A549 (cell line): ENCODE data around the gene MAP3K4. TPM values are rescaled to one million over a fixed set of nuclear protein-coding genes. Genes with fewer than 3 reads are reported as not detected.

ENCODE experiments used
- ATAC-seq, 2 experiments: fragments of 200-7000 bp in 1 of 2; fragments of >200 bp in 1 of 2; cut with Nextera tagmentation in 1 of 2; cut with Tn5 transposase in 1 of 2; 3 replicates each; pipeline versions ENCODE4 v1.8.0 to v1.9.1; 2018 to 2020; ENCODE audit warnings: mild to moderate bottlenecking in 1 of 2, moderate library complexity in 1 of 2
- CTCF ChIA-PET: fragments of 300-600 bp; sonication (Branson Sonifier 250); formaldehyde crosslinking; extraction: SDS; loops from one replicate; lab custom pipeline; 2021; ENCODE audit warnings: antibody characterized with exemption, inconsistent platforms; lab: Yijun Ruan, JAX
- POLR2A ChIA-PET: fragments of 350-600 bp; formaldehyde crosslinking; extraction: SDS; loops from one replicate; lab custom pipeline; 2021; ENCODE audit warnings: antibody characterized with exemption, inconsistent platforms; lab: Yijun Ruan, JAX
- DNase-seq, 2 experiments: peaks; one replicate each; pipeline versions ENCODE4 v3.0.0 to v3.0.0-alpha.2; 2011 to 2016; ENCODE audit warnings: low read depth in 1 of 2, low spot score in 1 of 2
- FAIRE-seq: peaks from 2 replicates; lab custom pipeline; 2011; peaks lifted over from hg19 to GRCh38; lab: Jason Lieb, UNC
- H3K27ac ChIP-seq, 2 experiments: fragments of >200 bp; sonication (Bioruptor Twin); formaldehyde crosslinking; 3 replicates each; pipeline ENCODE4 v1.5.1; 2016 to 2017
- H3K4me1 ChIP-seq: fragments of >200 bp; sonication (Bioruptor Twin); formaldehyde crosslinking; 3 replicates; pipeline ENCODE4 v1.6.1; 2016
- H3K4me2 ChIP-seq: fragments of >200 bp; sonication (Bioruptor Twin); formaldehyde crosslinking; 3 replicates; pipeline ENCODE4 v1.6.1; 2016
- H3K4me3 ChIP-seq: fragments of >200 bp; sonication (Bioruptor Twin); formaldehyde crosslinking; 3 replicates; pipeline ENCODE4 v1.5.1; 2016
- H3K9me3 ChIP-seq: fragments of >200 bp; sonication (Bioruptor Twin); formaldehyde crosslinking; 3 replicates; pipeline ENCODE4 v1.6.1; 2016
- BCL3 ChIP-seq: fragments of >200 bp; sonication (Bioruptor Twin); formaldehyde crosslinking; IDR thresholded peaks from 3 replicates; pipeline ENCODE4 v1.6.1; 2016
- CBX2 ChIP-seq: fragments of 200-600 bp; sonication (generic); IDR thresholded peaks from 2 replicates; pipeline ENCODE4 v1.6.1; 2016; ENCODE audit warnings: low read depth, mild to moderate bottlenecking, borderline replicate concordance
- CBX8 ChIP-seq: fragments of 200-600 bp; sonication (generic); IDR thresholded peaks from 2 replicates; pipeline ENCODE4 v1.6.1; 2016
- CTCF ChIP-seq: fragments of >200 bp; sonication (Bioruptor Twin); formaldehyde crosslinking; IDR thresholded peaks from 3 replicates; pipeline ENCODE4 v1.5.1; 2016
- ELK1 ChIP-seq: fragments of 150-350 bp; IDR thresholded peaks from 2 replicates; pipeline ENCODE4 v1.6.1; 2014; ENCODE audit warnings: low read depth, mild to moderate bottlenecking, low read length
- GATA3 ChIP-seq: IDR thresholded peaks from 2 replicates; pipeline ENCODE4 v1.6.1; 2012; ENCODE audit warnings: borderline replicate concordance
- HDAC2 ChIP-seq: fragments of 200-600 bp; sonication (generic); IDR thresholded peaks from 2 replicates; pipeline ENCODE4 v1.6.1; 2016
- HES2 ChIP-seq: fragments of >200 bp; sonication (Bioruptor Twin); formaldehyde crosslinking; IDR thresholded peaks from 2 replicates; pipeline ENCODE4 v1.6.1; 2016
- HEYL ChIP-seq: fragments of 250-450 bp; sonication (Bioruptor Pico); IDR thresholded peaks from 2 replicates; pipeline ENCODE4 v1.8.0; 2021; ENCODE audit warnings: mild to moderate bottlenecking, moderate library complexity
- JUNB ChIP-seq: fragments of >200 bp; sonication (Bioruptor Twin); formaldehyde crosslinking; IDR thresholded peaks from 2 replicates; pipeline ENCODE4 v1.6.1; 2016
- MAFK ChIP-seq: fragments of 450-650 bp; IDR thresholded peaks from 2 replicates; pipeline ENCODE4 v1.6.1; 2014; ENCODE audit not compliant: partially characterized antibody
- MYC ChIP-seq: IDR thresholded peaks from 2 replicates; pipeline ENCODE4 v1.6.1; 2012; ENCODE audit warnings: mild to moderate bottlenecking, inconsistent platforms, low read length, improper control_type of control experiment, borderline replicate concordance
- NR3C1 ChIP-seq: fragments of >200 bp; sonication (Bioruptor Twin); formaldehyde crosslinking; IDR thresholded peaks from 3 replicates; pipeline ENCODE4 v1.6.1; 2017
- PHF8 ChIP-seq: fragments of 200-600 bp; sonication (generic); IDR thresholded peaks from 2 replicates; pipeline ENCODE4 v1.6.1; 2016; ENCODE audit warnings: low read depth, mild to moderate bottlenecking, antibody characterized with exemption, moderate library complexity, borderline replicate concordance
- RAD21 ChIP-seq, 2 experiments: fragments of >200 bp in 1 of 2; sonication (Bioruptor Twin) in 1 of 2; formaldehyde crosslinking in 1 of 2; IDR thresholded peaks in 1 of 2; conservative IDR thresholded peaks in 1 of 2; 2 replicates in 1 of 2; 3 replicates in 1 of 2; pipeline ENCODE4 v1.6.1; 2012 to 2018; ENCODE audit warnings: inconsistent platforms in 1 of 2
- RNF2 ChIP-seq: fragments of 200-600 bp; sonication (generic); IDR thresholded peaks from 2 replicates; pipeline ENCODE4 v1.6.1; 2016; ENCODE audit warnings: low read depth, mild to moderate bottlenecking, antibody characterized with exemption, moderate library complexity, borderline replicate concordance
- SMC3 ChIP-seq: fragments of >200 bp; sonication (Bioruptor Twin); formaldehyde crosslinking; IDR thresholded peaks from 3 replicates; pipeline ENCODE4 v1.6.1; 2018; ENCODE audit warnings: inconsistent platforms
- ZC3H11A ChIP-seq: fragments of 450-650 bp; IDR thresholded peaks from 2 replicates; pipeline ENCODE4 v1.6.1; 2014; ENCODE audit warnings: antibody characterized with exemption, mild to moderate bottlenecking
- ZSCAN20 ChIP-seq: fragments of 250-450 bp; sonication (Bioruptor Pico); IDR thresholded peaks from 2 replicates; pipeline ENCODE4 v1.8.0; 2022; ENCODE audit warnings: mild to moderate bottlenecking, moderate library complexity
- WGBS: methylation state at CpG from one replicate; pipeline ENCODE4 v1.1.6; 2017; ENCODE audit errors: missing lambda C conversion rate; 5-methylcytosine and 5-hydroxymethylcytosine counted together
- polyA plus RNA-seq, 4 experiments: library from polyadenylated mRNA; depleted of rRNA in 3 of 4; stranded (reverse); fragments of >200 nt; fragmentation: RNase III in 1 of 4; extraction: RNeasy Plus Mini Kit Qiagen cat#74134 plus additional on column Dnase treatment in 1 of 4; gene quantifications; 2 replicates in 3 of 4; 3 replicates in 1 of 4; pipeline ENCODE4 v1.2.3, GENCODE V29; 2011 to 2017

MAP3K4 gene
- polyA plus RNA-seq, 2 of the 4 experiments (the other 2 are of a cell fraction) = 7.3 to 13.4 TPM

GRCh38 chr6:161152907-161153662, 161.5 kb downstream of the MAP3K4 start:
- 76% methylated on average over 6 of the region's 18 CpGs for WGBS
- peak in 1 of 2 experiments; percentile 6 for DNase-seq
- H3K9me3 ChIP-seq = no peaks in the 10 kb centered on the region
- ATAC-seq = peak in 1 of 2 experiments; percentile 85; a peak in 3 of 6 replicates
- no peak for FAIRE-seq
- no peak overlapping the region for H3K4me2 ChIP-seq
- CTCF ChIA-PET = interaction anchor here (0.8 to 6.6 kb wide), 8 partner anchors 9 to 223 kb away, joined by 3 to 87 read pairs (median 3); no protein-coding TSS in a partner anchor
- H3K4me3 ChIP-seq = no peak overlapping the region
- no peak overlapping the region for H3K27ac ChIP-seq
- TF ChIP-seq JUNB (no peak), RAD21 (conservative IDR thresholded peaks at IDR 0.05 in 1 of 2, IDR thresholded peaks at IDR 0.05 in 1 of 2) (peak; percentile 67 to 71), CBX8 (no peak), CTCF (peak; percentile 41), HDAC2 (no peak), SMC3 (peak; percentile 66), HEYL (CRISPR knock-in tag) (no peak), NR3C1 (no peak), ZSCAN20 (CRISPR knock-in tag) (no peak)
- TF ChIP-seq, all 56 proteins: peak for 3
- no peaks in the 10 kb centered on the region for H3K4me1 ChIP-seq
- POLR2A ChIA-PET = no interaction called here

GRCh38 chr6:161153725-161154124, 162.2 kb downstream of the MAP3K4 start:
- Histone ChIP-seq H3K9me3 (no peaks in the 10 kb centered on the region), H3K4me1 (no peaks in the 10 kb centered on the region), H3K4me2 (no peak overlapping the region), H3K27ac (no peak overlapping the region), H3K4me3 (no peak overlapping the region)
- FAIRE-seq (no peak), ATAC-seq (no peak), DNase-seq (no peak)
- CTCF ChIA-PET = interaction anchor here (0.6 to 6.6 kb wide), 7 partner anchors 8 to 642 kb away, joined by 3 to 87 read pairs (median 3); no protein-coding TSS in a partner anchor
- TF ChIP-seq HES2 (no peak), ZSCAN20 (CRISPR knock-in tag) (no peak), CBX2 (no peak), MAFK (no peak), MYC (no peak), PHF8 (no peak), GATA3 (no peak), BCL3 (no peak), ELK1 (no peak), RNF2 (no peak), ZC3H11A (no peak)
- 86% methylated on average over 7 of the region's 10 CpGs for WGBS
- POLR2A ChIA-PET = no interaction called here
